ENCODE measurements around the gene HES6.

HES6 gene

GRCh38 chr2:238267884-238268680 is 28.2 kb upstream of the HES6 start:
- no peak for DNase-seq (ENCODE audit: low spot score in 2 of 2)
- H3K4me1 Mint-ChIP-seq, result peaks cover 7% of the 10 kb centered on the region
- H3K9me3 Mint-ChIP-seq, result no peaks in the 10 kb centered on the region
- ATAC-seq (replicated peaks; ENCODE audit: extremely low read depth, poor library complexity, severe bottlenecking), result no peak
- no peak overlapping the region for H3K27ac Mint-ChIP-seq (ENCODE audit: low read depth)
- no peaks in the 10 kb centered on the region for H3K27me3 Mint-ChIP-seq
- no peak overlapping the region for H3K4me3 Mint-ChIP-seq
- H3K36me3 Mint-ChIP-seq (ENCODE audit: insufficient read depth), result peaks cover 15% of the 10 kb centered on the region

- Mint-ChIP-seq H3K9me3 (no peaks in the 10 kb centered on the region), H3K4me3 (no peak overlapping the region), H3K36me3 (ENCODE audit: insufficient read depth) (peaks cover 11% of the 10 kb centered on the region), H3K4me1 (peaks cover 7% of the 10 kb centered on the region), H3K27ac (ENCODE audit: low read depth) (no peak overlapping the region), H3K27me3 (no peaks in the 10 kb centered on the region)
- ATAC-seq (replicated peaks; ENCODE audit: extremely low read depth, poor library complexity, severe bottlenecking) (no peak), DNase-seq (ENCODE audit: low spot score in 2 of 2) (no peak)
Measured at GRCh38 chr2:238267341-238267710, 27.5 kb upstream of the HES6 start.

GRCh38 chr2:238265605-238266004 is 25.8 kb upstream of the HES6 start:
- H3K27me3 Mint-ChIP-seq, result no peaks in the 10 kb centered on the region
- H3K4me1 Mint-ChIP-seq, result peaks cover 7% of the 10 kb centered on the region
- no peaks in the 10 kb centered on the region for H3K9me3 Mint-ChIP-seq
- H3K4me3 Mint-ChIP-seq, result no peak overlapping the region
- no peak overlapping the region for H3K27ac Mint-ChIP-seq (ENCODE audit: low read depth)
- no peak for ATAC-seq (replicated peaks; ENCODE audit: extremely low read depth, poor library complexity, severe bottlenecking)
- peaks cover 11% of the 10 kb centered on the region for H3K36me3 Mint-ChIP-seq (ENCODE audit: insufficient read depth)
- no peak for DNase-seq (ENCODE audit: low spot score in 2 of 2)

- H3K36me3 Mint-ChIP-seq (ENCODE audit: insufficient read depth), result peaks cover 11% of the 10 kb centered on the region
- ATAC-seq (replicated peaks; ENCODE audit: extremely low read depth, poor library complexity, severe bottlenecking) (no peak), DNase-seq (ENCODE audit: low spot score in 2 of 2) (no peak)
- no peak overlapping the region for H3K4me3 Mint-ChIP-seq
- H3K4me1 Mint-ChIP-seq, result peaks cover 7% of the 10 kb centered on the region
- no peak overlapping the region for H3K27ac Mint-ChIP-seq (ENCODE audit: low read depth)
- H3K9me3 Mint-ChIP-seq, result no peaks in the 10 kb centered on the region
- H3K27me3 Mint-ChIP-seq, result no peaks in the 10 kb centered on the region
Measured at GRCh38 chr2:238264072-238264460, 24.2 kb upstream of the HES6 start.

- Mint-ChIP-seq H3K4me3 (no peak overlapping the region), H3K36me3 (ENCODE audit: insufficient read depth) (peaks cover 11% of the 10 kb centered on the region), H3K27ac (ENCODE audit: low read depth) (peak overlapping the region; percentile 51), H3K4me1 (peaks cover 7% of the 10 kb centered on the region), H3K9me3 (no peaks in the 10 kb centered on the region), H3K27me3 (no peaks in the 10 kb centered on the region)
- ATAC-seq (replicated peaks; ENCODE audit: extremely low read depth, poor library complexity, severe bottlenecking) (peak; percentile 60), DNase-seq (ENCODE audit: low spot score in 2 of 2) (peak; percentile 55 to 65)
Measured at GRCh38 chr2:238263204-238264071, 23.6 kb upstream of the HES6 start.

GRCh38 chr2:238262496-238263122 is 22.8 kb upstream of the HES6 start:
- Mint-ChIP-seq H3K27ac (ENCODE audit: low read depth) (no peak overlapping the region), H3K4me1 (peaks cover 7% of the 10 kb centered on the region), H3K9me3 (no peaks in the 10 kb centered on the region), H3K4me3 (no peak overlapping the region), H3K27me3 (no peaks in the 10 kb centered on the region), H3K36me3 (ENCODE audit: insufficient read depth) (peaks cover 12% of the 10 kb centered on the region)
- DNase-seq (ENCODE audit: low spot score in 2 of 2) (no peak), ATAC-seq (replicated peaks; ENCODE audit: extremely low read depth, poor library complexity, severe bottlenecking) (no peak)

- H3K27me3 Mint-ChIP-seq, result no peaks in the 10 kb centered on the region
- H3K27ac Mint-ChIP-seq (ENCODE audit: low read depth), result no peak overlapping the region
- no peak overlapping the region for H3K4me3 Mint-ChIP-seq
- DNase-seq (ENCODE audit: low spot score in 2 of 2) (no peak), ATAC-seq (replicated peaks; ENCODE audit: extremely low read depth, poor library complexity, severe bottlenecking) (no peak)
- H3K9me3 Mint-ChIP-seq, result no peaks in the 10 kb centered on the region
- peaks cover 8% of the 10 kb centered on the region for H3K36me3 Mint-ChIP-seq (ENCODE audit: insufficient read depth)
- peaks cover 7% of the 10 kb centered on the region for H3K4me1 Mint-ChIP-seq
Measured at GRCh38 chr2:238261718-238262375, 22.0 kb upstream of the HES6 start.

- Mint-ChIP-seq H3K9me3 (no peaks in the 10 kb centered on the region), H3K27ac (ENCODE audit: low read depth) (no peak overlapping the region), H3K36me3 (ENCODE audit: insufficient read depth) (peaks cover 13% of the 10 kb centered on the region), H3K4me1 (peaks cover 7% of the 10 kb centered on the region), H3K4me3 (no peak overlapping the region), H3K27me3 (no peaks in the 10 kb centered on the region)
- ATAC-seq (replicated peaks; ENCODE audit: extremely low read depth, poor library complexity, severe bottlenecking) (no peak), DNase-seq (ENCODE audit: low spot score in 2 of 2) (no peak)
Measured at GRCh38 chr2:238260883-238261282, 21.0 kb upstream of the HES6 start.

- no peak for DNase-seq (ENCODE audit: low spot score in 2 of 2)
- H3K9me3 Mint-ChIP-seq, result no peaks in the 10 kb centered on the region
- ATAC-seq (replicated peaks; ENCODE audit: extremely low read depth, poor library complexity, severe bottlenecking), result no peak
Measured at GRCh38 chr2:238259061-238260020, 19.5 kb upstream of the HES6 start.

GRCh38 chr2:238257786-238258700 is 18.2 kb upstream of the HES6 start:
- Mint-ChIP-seq H3K27ac (ENCODE audit: low read depth) (no peak overlapping the region), H3K4me1 (no peaks in the 10 kb centered on the region), H3K4me3 (no peak overlapping the region), H3K36me3 (ENCODE audit: insufficient read depth) (peaks cover 18% of the 10 kb centered on the region), H3K9me3 (no peaks in the 10 kb centered on the region), H3K27me3 (no peaks in the 10 kb centered on the region)
- ATAC-seq (replicated peaks; ENCODE audit: extremely low read depth, poor library complexity, severe bottlenecking) (no peak), DNase-seq (ENCODE audit: low spot score in 2 of 2) (no peak)

More at GRCh38 chr2:238259061-238260020, 19.5 kb upstream of the HES6 start:
- Mint-ChIP-seq H3K4me3 (no peak overlapping the region), H3K27ac (ENCODE audit: low read depth) (no peak overlapping the region), H3K36me3 (ENCODE audit: insufficient read depth) (peaks cover 17% of the 10 kb centered on the region), H3K4me1 (peaks cover 7% of the 10 kb centered on the region), H3K27me3 (no peaks in the 10 kb centered on the region)

GRCh38 chr2:238256594-238257104 is 16.8 kb upstream of the HES6 start:
- Mint-ChIP-seq H3K27ac (ENCODE audit: low read depth) (no peak overlapping the region), H3K36me3 (ENCODE audit: insufficient read depth) (peaks cover 17% of the 10 kb centered on the region)

More at GRCh38 chr2:238256594-238257104, 16.8 kb upstream of the HES6 start:
- Mint-ChIP-seq H3K9me3 (no peaks in the 10 kb centered on the region), H3K4me1 (no peaks in the 10 kb centered on the region), H3K27me3 (no peaks in the 10 kb centered on the region), H3K4me3 (no peak overlapping the region)
- ATAC-seq (replicated peaks; ENCODE audit: extremely low read depth, poor library complexity, severe bottlenecking) (peak; percentile 84), DNase-seq (ENCODE audit: low spot score in 2 of 2) (peak; percentile 52 to 56)
